Measurements from ENCODE around the gene NPM1. TPM values are rescaled to one million over a fixed set of nuclear protein-coding genes. Genes with fewer than 3 reads are reported as not detected.

NPM1 gene
- total RNA-seq, 1 experiment from 2014 or later = 3,530 TPM

- TF ChIP-seq, protein P1, sequence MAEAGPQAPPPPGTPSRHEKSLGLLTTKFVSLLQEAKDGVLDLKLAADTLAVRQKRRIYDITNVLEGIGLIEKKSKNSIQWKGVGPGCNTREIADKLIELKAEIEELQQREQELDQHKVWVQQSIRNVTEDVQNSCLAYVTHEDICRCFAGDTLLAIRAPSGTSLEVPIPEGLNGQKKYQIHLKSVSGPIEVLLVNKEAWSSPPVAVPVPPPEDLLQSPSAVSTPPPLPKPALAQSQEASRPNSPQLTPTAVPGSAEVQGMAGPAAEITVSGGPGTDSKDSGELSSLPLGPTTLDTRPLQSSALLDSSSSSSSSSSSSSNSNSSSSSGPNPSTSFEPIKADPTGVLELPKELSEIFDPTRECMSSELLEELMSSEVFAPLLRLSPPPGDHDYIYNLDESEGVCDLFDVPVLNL (CRISPR knock-in tag; IDR thresholded peaks at IDR 0.05; ENCODE audit: borderline replicate concordance, low read depth) = no peak
- TF ChIP-seq ESRRA (CRISPR knock-in tag; IDR thresholded peaks at IDR 0.05; ENCODE audit: borderline replicate concordance) (no peak), JAZF1 (CRISPR knock-in tag; IDR thresholded peaks at IDR 0.05) (no peak), ELF4 (CRISPR knock-in tag; IDR thresholded peaks at IDR 0.05; ENCODE audit: low read depth) (no peak), SP1 (CRISPR knock-in tag; conservative IDR thresholded peaks at IDR 0.05) (no peak), PRRX2 (CRISPR knock-in tag; IDR thresholded peaks at IDR 0.05) (no peak), ZNF121 (CRISPR knock-in tag; IDR thresholded peaks at IDR 0.05) (no peak)
These were observed 69.7 kb downstream of the NPM1 start (continued) for GRCh38 chr5:171457208-171457981.

- peaks cover 23% of the 10 kb centered on the region for H3K4me1 Mint-ChIP-seq
- TF ChIP-seq, protein P2, sequence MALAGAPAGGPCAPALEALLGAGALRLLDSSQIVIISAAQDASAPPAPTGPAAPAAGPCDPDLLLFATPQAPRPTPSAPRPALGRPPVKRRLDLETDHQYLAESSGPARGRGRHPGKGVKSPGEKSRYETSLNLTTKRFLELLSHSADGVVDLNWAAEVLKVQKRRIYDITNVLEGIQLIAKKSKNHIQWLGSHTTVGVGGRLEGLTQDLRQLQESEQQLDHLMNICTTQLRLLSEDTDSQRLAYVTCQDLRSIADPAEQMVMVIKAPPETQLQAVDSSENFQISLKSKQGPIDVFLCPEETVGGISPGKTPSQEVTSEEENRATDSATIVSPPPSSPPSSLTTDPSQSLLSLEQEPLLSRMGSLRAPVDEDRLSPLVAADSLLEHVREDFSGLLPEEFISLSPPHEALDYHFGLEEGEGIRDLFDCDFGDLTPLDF (CRISPR knock-in tag; IDR thresholded peaks at IDR 0.05) = no peak
- TF ChIP-seq ZNF317 (CRISPR knock-in tag; IDR thresholded peaks at IDR 0.05; ENCODE audit: borderline replicate concordance, low read depth) (no peak), TCF7 (CRISPR knock-in tag; IDR thresholded peaks at IDR 0.05; ENCODE audit: low read depth) (no peak), TEAD1 (CRISPR knock-in tag; IDR thresholded peaks at IDR 0.05) (no peak)
- H3K4me3 Mint-ChIP-seq = no peak overlapping the region
- ATAC-seq (no peak), DNase-seq (ENCODE audit: low spot score) (no peak)
- H3K36me3 Mint-ChIP-seq = no peaks in the 10 kb centered on the region
- ChIA-PET POLR2A (no interaction called here), CTCF (interaction anchor here (0.5 to 1.2 kb wide), 2 partner anchors 41 to 197 kb away, joined by 4 read pairs; partner anchors contain the start of gene FGF18)
- no peaks in the 10 kb centered on the region for H3K27me3 Mint-ChIP-seq (ENCODE audit: low read depth)
- H3K9me3 Mint-ChIP-seq = no peaks in the 10 kb centered on the region
- H3K27ac Mint-ChIP-seq = no peak overlapping the region
These were observed 72.2 kb downstream of the NPM1 start for GRCh38 chr5:171459839-171460238.

Small RNA genes lying within 50 kb of the gene (microRNA-seq; reads per million reads assigned to microRNA genes)
- not detected for gene MIR3912 (ENCODE audit: borderline number of aligned reads)

Other genes with a start within 250 kb of the NPM1 start
- gene TLX3, start 78.6 kb upstream of the NPM1 start, total RNA-seq (2021) = 0.11 to 0.16 TPM in 2 of 3 replicates, not detected in the other
- gene FGF18, start 31.8 kb downstream of the NPM1 start, total RNA-seq (2021) = 0.72 to 1.4 TPM (median 0.87 TPM) in 3 replicates